AG09319 (cell line): ENCODE measurements around the gene KLK4.

Experiments used
- DNase-seq: peaks from one replicate; pipeline ENCODE4 v3.0.0-alpha.2; 2010; ENCODE audit warnings: low read depth; ENCODE audit errors: extremely low read depth
- TF ChIP-seq, protein P1 (sequence below): IDR thresholded peaks from 2 replicates; pipeline ENCODE4 v1.5.1; 2011; ENCODE audit warnings: low read depth, mild to moderate bottlenecking, inconsistent platforms, low read length, moderate library complexity

KLK4 gene

GRCh38 chr19:50870417-50871089 lies 40.6 kb downstream of the KLK4 start:
- TF ChIP-seq, protein P1, sequence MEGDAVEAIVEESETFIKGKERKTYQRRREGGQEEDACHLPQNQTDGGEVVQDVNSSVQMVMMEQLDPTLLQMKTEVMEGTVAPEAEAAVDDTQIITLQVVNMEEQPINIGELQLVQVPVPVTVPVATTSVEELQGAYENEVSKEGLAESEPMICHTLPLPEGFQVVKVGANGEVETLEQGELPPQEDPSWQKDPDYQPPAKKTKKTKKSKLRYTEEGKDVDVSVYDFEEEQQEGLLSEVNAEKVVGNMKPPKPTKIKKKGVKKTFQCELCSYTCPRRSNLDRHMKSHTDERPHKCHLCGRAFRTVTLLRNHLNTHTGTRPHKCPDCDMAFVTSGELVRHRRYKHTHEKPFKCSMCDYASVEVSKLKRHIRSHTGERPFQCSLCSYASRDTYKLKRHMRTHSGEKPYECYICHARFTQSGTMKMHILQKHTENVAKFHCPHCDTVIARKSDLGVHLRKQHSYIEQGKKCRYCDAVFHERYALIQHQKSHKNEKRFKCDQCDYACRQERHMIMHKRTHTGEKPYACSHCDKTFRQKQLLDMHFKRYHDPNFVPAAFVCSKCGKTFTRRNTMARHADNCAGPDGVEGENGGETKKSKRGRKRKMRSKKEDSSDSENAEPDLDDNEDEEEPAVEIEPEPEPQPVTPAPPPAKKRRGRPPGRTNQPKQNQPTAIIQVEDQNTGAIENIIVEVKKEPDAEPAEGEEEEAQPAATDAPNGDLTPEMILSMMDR, result no peak
- no peak for DNase-seq

DNA sequence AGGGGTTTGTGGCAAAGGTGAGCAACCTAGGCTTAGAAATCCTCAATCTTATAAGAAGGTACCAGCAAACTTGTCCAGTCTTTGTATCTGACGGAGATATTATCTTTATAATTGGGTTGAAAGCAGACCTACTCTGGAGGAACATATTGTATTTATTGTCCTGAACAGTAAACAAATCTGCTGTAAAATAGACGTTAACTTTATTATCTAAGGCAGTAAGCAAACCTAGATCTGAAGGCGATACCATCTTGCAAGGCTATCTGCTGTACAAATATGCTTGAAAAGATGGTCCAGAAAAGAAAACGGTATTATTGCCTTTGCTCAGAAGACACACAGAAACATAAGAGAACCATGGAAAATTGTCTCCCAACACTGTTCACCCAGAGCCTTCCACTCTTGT lies 41.7 kb downstream of the KLK4 start:
- no peak for DNase-seq
- TF ChIP-seq, protein P1, result no peak

DNA sequence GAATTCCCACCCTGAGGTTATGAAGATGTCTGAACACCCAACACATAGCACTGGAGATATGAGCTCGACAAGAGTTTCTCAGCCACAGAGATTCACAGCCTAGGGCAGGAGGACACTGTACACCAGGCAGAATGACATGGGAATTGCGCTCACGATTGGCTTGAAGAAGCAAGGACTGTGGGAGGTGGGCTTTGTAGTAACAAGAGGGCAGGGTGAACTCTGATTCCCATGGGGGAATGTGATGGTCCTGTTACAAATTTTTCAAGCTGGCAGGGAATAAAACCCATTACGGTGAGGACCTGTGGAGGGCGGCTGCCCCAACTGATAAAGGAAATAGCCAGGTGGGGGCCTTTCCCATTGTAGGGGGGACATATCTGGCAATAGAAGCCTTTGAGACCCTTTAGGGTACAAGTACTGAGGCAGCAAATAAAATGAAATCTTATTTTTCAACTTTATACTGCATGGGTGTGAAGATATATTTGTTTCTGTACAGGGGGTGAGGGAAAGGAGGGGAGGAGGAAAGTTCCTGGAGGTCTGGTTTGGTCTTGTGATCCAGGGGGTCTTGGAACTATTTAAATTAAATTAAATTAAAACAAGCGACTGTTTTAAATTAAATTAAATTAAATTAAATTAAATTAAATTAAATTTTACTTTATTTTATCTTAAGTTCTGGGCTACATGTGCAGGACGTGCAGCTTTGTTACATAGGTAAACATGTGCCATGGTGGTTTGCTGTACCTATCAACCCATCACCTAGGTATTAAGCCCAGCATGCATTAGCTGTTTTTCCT lies 49.5 kb downstream of the KLK4 start:
- no peak for DNase-seq
- TF ChIP-seq, protein P1, result no peak

DNA sequence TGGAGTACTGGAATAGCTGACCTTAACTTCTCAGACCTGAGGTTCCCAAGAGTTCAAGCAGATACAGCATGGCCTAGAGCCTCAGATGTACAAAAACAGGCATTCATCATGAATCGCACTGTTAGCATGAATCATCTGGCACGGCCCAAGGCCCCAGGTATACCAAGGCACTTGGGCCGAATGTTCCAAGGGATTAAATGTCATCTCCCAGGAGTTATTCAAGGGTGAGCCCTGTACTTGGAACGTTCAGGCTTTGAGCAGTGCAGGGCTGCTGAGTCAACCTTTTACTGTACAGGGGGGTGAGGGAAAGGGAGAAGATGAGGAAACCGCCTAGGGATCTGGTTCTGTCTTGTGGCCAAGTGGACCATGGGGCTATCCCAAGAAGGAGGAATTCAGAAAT lies 50.2 kb downstream of the KLK4 start:
- no peak for DNase-seq
- TF ChIP-seq, protein P1, result no peak

- no peak for DNase-seq
- TF ChIP-seq, protein P1, result no peak
These were observed 51.3 kb downstream of the KLK4 start for GRCh38 chr19:50859849-50860248.

DNA sequence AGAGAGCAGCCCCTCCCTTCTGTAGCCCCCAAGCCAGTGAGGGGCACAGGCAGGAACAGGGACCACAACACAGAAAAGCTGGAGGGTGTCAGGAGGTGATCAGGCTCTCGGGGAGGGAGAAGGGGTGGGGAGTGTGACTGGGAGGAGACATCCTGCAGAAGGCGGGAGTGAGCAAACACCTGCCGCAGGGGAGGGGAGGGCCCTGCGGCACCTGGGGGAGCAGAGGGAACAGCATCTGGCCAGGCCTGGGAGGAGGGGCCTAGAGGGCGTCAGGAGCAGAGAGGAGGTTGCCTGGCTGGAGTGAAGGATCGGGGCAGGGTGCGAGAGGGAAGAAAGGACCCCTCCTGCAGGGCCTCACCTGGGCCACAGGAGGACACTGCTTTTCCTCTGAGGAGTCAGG lies 52.3 kb downstream of the KLK4 start:
- TF ChIP-seq, protein P1, result no peak
- DNase-seq, result no peak

GRCh38 chr19:50857366-50857765 lies 53.8 kb downstream of the KLK4 start:
- TF ChIP-seq, protein P1, result no peak
- no peak for DNase-seq
